ENCODE results near the gene C5orf15.
A peak's percentile ranks its signal among the peaks of the same experiment; 100 is the strongest.

Gene C5orf15

GRCh38 chr5:133935667-133935940 is 32.8 kb downstream of the C5orf15 start:
- no peak for DNase-seq

DNA sequence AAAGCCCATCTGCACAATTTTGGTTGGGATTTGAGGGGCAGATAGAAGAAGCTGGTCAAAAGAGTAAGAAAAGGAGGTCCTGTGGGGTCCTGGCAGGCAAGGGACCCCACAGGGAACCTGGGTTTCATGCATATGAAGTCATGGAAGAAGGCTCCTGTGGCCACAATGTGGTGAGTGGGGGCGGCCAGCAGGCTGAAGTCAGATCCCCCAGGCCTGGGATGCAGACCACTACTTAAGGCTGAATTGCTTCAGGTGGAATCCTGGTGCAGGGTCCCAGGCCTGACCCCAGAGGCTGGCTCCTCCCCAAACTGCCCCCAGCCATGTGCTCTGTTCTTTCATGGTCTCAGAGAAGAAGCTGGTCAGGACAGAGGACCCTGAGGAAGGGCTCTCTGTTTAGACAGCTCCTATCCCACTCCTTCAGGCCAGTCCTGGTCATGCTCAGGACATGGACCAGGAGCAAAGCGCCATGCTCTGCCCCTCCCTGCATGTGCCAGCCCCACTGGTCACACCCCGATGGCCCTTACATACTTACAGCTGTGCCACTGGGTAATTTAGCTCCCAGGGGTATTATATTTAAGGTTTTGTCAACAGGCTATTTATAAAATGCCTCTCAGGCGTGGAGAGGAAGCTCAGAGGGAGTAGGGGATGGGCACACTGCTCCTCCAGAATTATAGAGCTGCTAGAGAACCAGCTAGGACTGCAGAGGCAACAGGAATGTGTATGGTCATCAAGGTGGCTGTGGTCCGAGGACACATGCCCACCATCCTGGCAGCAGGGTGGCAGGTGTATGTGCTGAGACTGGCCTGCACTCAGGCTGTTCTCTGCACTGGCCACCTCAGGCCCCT is 33.4 kb downstream of the C5orf15 start:
- no peak for DNase-seq

DNA sequence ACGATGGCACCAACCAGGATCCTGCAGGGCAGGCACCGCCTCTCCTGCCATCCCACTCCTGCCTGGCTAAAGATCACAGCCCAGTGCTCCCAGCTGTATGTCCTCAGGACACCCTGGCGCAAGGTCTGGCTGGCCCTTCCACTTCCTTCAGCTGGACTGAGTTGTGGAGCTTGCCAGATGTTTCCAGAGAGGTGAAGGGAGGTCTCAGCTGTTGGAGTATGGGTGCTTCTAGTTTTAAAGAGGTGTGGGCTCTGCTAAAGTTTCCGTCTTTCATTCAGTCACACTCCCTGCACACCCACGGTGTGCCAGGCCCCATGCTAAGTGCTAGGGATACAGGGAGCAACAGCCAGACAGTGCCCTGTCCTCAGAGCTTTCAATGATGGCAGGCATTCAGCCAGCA is 34.1 kb downstream of the C5orf15 start:
- DNase-seq = no peak

- no peak for DNase-seq
These were observed 34.6 kb downstream of the C5orf15 start for GRCh38 chr5:133933670-133934295.

DNA sequence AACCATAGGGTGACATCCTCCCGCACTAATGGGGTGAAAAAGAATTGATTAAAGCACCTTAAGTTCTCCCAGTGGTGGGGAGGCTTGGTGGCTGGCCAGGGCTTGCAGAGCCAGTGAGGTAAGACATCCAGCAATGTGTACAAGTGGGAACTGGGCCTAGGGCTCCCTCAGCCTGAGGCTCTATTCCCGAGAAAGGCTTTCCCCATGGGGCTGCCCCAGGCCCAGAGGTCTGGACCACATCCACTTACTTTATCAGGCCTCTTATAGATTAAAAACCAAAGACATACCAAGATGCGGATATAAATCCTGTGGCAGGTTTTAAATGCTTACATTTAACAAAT is 35.3 kb downstream of the C5orf15 start:
- DNase-seq = no peak

DNA sequence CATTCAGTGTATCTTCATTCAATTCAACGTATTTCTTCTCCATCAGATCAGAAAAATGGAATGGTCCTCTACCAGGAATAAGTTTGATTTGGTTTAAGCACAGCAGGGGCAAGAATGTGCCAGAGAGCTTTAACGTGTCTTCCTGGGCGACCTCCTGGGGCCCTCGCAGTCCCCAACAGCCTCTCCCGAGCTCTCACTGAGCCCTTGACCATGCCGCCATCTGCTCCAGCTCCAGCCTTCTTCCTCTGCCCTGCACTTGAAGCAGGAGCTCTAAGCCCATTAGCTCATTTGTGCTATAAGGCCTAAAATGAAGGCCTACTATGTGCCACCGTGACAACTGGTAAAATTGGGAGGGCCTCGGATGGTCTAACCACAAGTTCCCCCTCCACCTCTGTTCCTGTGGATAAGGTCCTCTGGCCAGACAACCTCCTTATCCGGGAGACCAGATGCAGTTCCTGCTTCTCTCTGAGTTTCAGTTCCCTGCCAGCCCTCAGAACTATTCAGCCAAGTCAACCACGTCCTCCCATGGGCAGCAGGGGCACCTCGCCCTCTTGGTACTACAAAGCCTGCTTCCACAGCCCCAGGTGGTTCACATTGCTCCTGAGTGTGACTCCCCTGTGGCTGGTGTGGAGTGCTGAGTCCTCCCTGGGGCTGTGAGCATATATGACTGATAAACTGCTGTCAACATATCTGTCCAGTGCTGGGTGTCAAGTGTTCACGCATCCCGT is 35.8 kb downstream of the C5orf15 start:
- DNase-seq = no peak

- no peak for DNase-seq
These were observed 36.9 kb downstream of the C5orf15 start for GRCh38 chr5:133931546-133931945.

DNA sequence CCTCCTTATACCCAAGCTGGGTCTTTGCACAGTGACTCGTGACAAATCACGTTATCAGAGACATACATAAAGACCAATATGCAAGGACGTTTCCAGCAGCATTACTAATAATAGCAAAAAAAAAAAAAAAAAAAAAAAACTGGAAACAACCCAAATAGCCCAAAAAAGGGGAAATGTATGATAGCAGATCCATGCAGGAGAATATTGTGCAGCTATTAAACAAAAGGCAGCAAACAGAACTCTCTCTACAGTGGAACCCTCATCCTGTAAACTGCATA is 37.7 kb downstream of the C5orf15 start:
- DNase-seq = no peak

DNA sequence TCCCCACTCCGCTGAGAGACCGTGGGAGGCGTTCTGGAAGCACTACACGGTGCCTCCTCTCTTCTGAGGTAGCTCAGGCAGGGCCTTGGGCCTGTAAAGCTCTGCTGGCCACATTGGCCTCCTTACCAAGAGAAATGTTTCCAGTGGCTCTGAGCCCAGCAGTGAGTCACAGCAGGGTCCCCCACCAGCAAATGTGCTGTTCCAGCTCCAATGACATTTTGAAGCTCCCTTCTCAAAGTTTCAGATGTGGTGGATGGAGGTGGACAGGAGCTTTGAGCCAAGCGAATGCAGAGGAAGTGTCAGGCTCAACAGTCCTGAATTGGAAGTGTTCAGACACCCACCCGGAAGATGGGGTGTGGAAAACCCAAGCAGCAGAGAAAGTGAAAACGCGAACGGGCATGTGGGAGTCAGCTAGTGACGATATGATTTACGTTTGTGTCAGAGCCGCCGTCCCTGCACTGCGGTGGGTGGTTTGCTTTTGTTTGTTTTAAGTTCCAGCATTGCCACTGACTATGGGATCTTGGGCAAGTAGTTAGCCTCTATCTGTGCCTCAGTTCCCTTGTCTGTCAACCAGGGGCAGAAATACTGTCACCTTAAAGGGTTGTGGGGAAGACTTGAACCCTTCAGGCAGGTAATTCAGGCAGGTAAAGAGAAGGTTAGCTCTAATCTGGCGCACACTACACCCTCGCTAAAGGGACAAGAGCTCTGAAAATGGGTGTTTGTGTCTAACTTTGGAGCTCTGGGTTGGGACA is 38.2 kb downstream of the C5orf15 start:
- peak; percentile 68 for DNase-seq

DNA sequence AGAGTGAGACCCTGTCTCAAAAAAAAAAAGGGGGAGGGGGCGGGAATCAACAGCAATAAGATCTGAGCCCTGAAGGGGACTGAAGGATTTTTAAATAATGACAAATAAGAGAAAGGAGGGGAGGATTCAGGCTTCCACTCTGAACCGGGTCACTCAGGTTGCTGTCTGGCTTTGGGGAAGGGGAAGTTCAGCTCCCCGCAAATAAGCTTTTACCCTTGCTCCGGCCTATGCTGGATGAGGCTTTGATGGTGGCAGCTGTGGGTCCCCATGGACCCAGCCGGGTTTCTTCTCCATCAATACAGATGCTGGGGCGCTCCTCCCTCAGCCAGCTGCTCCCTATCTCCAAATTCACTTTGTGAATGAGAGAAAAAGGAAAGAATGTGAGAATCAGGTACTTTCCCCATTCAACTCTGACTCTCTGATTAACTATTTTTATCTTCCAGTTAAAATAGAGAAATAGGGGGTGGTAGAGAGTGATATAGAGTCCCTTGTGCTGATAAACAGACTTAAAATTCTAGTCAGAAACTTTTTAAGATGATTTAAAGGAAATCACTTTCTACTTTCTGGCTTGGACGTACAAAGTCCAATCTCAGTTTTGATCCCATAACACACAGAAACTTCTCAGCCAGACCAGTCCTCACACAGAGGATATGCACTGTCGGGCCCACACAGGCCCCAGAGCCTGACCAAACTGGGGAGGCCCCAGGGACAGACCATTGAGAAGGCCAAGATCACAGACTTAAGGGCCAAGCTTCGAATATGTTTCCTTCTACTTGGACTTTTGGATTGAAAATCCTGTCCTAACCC is 39.6 kb downstream of the C5orf15 start:
- DNase-seq = no peak

DNA sequence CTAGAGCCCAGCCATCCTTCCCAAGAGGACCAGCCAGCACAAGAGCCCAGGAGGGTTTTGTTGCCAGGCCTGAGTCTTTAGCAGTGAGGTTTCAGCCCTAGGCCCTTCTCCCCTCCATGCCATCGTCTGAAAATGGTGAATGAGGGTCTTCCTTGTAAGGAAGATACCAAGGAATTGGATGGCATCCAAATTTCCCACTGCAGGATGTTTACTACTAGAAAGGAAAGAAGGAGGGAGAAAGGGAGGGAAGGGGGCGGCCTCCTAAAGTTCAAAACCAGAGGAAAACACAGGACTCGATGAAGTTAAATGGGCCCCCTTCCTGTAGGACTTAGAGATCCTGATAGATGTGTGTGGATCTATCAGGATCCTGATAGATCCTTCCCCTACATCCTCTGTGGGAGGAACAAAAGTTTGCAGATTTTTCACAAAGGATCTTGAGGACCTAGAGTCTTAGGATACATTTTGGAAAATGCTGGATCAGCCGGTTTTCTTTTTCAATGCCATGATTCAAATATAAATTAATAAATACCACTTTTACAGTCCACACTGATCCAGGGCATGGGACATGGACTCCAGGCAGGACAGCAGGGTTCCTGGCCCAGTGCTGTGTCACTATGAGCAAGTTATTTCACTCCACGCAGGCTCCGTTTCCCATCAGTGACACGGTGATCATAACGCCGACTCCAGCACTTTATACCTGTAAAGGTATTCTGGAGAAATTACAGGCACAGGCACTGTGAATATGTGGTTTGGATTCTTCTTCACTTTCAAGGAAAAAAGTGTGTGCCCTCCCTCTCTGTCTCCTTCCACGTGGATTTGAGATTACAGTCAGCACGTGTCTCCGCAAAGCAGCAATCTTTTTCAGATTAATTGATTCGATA is 40.9 kb downstream of the C5orf15 start:
- no peak for DNase-seq

GRCh38 chr5:133926489-133927299 is 41.7 kb downstream of the C5orf15 start:
- DNase-seq = no peak

GRCh38 chr5:133925866-133926488 is 42.4 kb downstream of the C5orf15 start:
- DNase-seq = no peak

DNA sequence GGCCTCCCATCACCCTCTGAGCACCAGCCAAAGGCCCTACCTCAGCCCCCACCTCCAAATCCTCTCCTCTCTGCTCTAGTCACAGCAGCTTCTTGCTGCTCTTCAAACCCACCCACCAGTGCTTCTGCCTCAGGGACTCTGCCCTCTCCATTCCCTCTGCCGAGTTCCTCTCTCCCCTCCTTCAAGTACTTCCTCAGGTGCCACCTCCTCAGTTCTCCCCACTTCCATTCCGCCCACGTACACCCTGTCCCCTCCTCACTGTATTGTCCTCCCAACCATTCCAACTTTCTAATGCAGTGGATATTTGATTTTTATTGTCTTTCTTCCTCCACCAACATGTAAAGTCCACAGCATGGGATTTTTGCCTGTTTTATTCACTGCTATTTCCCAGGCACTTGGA is 43.2 kb downstream of the C5orf15 start:
- no peak for DNase-seq

GRCh38 chr5:133924221-133924920 is 44.1 kb downstream of the C5orf15 start:
- DNase-seq = no peak

GRCh38 chr5:133921979-133922378 is 46.4 kb downstream of the C5orf15 start:
- no peak for DNase-seq

- DNase-seq = no peak
These were observed 47.4 kb downstream of the C5orf15 start for GRCh38 chr5:133921069-133921468.

DNA sequence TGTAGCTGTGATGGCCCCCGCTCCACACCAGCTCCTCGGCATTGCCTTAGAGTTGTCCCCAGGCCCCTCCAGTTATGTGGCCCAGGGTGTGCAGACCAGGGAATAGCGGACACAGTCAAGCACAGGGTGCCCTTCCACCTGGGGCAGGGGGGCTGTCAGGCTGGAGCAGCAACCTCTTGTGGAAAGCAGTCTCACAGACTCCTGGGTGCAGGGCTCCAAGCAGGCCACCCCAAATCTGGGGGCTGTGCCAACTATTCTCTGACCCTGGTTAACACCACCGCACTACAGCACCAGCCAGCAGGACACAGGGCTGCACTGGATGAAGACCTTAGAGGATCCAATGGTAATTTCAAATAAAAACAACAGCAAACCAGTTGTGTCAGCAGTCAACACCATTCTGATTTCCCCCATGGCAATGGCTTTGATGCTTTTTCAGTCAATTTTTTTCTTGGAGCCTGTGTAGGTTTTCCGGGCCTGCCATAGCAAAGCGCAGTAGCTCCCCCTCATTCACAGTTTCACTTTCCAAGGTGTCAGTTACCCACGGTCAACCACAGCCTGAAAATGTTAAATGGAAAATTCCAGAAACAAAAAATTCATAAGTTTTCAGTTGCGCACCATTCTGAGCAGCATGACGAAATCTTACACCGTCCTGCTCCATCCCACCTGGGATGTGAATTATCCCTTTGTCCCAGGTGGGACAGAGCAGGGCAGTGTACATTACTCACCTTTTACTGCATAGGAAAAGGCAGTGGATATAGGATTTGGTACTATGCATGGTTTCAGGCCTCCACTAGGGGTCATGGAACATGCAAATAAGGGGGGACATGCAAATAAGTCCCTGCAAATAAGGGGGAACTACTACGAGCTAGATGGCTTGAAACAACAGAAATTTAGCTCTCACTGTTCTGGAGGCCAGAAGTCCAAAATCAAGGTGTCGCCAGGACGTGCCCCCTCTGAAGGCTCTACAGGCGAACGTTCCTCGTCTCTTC is 49.0 kb downstream of the C5orf15 start:
- no peak for DNase-seq

DNA sequence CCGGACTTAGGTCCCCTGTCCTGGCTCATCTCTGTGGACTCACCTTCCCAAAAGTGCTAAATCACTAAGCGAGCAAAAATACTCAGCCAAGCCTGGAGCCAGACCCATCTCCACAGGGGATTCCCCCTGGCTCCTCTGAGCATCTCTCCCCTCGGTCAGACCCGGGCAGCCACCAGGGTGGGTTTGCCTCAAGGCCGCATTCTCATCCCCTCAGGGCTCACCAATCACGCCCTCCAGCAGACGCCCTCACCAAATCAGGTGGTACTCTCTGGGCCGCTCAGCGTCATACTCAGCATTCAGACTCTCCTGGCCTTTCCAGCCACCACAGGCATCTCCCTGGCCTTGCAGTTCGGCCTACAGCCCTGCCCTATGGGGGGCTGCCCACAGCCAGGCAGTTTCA is 49.7 kb downstream of the C5orf15 start:
- DNase-seq = no peak

Measured in activated CD4-positive, alpha-beta T cell treated with anti-CD3 and anti-CD28 coated beads, Interleukin-2, Interleukin-6, amounts not matched to agents 100 ng/mL and 50 ng/mL, durations not matched to agents 16 hours and 8 hours (primary cell).